HG03457 (cell line): ENCODE results near the gene HINT2.

Source experiments
- ATAC-seq: cut with Tn5 transposase; IDR thresholded peaks from one replicate; pipeline ENCODE4 v1.9.1; 2021; ENCODE audit warnings: moderate number of reproducible peaks; ENCODE audit not compliant: unreplicated experiment

The HINT2 gene

DNA sequence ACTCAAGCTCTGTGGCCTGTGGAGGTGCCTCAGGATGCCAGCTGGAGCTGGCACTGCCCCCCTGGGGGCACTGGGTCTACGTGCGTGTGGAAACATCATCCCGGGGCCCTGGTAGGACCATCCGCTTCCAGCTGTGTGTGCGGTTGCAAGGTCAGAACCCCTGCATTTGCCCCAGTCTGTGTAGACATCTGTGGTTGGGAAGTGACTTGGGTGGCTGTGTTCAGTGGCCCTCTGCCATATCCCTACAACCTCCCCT, 26.7 kb upstream of the HINT2 start:
- ATAC-seq = no peak

DNA sequence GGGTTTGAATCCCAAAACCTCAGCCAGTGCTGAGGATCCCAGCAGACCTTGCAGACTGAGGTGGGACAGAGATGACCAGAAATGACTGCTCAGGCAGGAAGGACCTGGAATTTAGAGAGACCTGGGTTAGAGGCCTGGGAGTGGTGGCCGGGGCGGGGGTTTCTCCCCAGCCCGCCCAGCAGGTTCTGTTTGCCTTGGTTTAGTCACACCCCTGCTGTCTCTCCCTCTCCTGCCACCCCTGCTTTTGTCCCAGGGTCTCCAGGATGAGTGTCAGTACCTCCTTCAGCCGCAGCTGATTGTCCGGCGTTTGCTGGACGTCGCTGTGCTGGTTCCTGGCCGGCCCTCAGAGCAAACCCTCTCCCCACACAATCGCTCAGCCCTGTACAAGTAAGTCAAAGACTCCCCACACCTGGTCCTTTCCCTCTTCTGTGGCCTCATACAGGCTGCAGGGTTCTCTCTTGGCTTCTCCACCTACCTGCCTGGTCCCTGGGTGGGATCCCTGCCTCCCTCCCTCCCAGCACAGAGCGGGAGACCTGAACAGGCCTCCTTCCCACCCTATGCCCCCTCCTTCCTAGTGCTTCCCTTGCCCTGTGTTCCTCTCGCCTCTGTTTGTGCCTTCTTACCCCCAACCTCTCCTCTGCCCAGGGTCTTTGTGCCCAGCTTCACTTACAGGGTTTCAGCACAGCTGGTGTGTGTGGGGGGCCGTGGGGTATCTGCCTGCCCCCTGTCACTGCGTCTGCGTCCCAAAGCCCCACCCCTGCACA, 26.2 kb upstream of the HINT2 start:
- no peak for ATAC-seq

DNA sequence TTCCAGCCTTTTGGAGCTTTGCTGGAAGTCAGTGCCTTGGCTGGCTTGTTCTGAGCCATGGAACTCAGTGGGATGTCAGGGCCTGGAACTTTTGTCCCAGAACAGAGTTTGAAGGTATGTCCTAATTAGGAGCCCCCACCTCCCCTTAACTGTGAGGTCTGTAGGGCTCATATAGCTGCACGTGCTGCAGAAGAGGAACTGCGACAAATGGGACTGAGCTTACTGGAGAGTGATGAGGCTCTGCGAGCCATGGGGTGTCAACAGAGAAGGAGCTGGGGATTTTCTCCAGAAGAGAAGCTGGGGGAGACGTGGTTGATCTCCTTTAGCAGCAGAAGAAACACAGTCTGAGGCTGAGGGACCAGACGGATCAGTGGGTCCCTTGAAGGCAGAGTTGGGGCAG, 25.1 kb upstream of the HINT2 start:
- no peak for ATAC-seq

DNA sequence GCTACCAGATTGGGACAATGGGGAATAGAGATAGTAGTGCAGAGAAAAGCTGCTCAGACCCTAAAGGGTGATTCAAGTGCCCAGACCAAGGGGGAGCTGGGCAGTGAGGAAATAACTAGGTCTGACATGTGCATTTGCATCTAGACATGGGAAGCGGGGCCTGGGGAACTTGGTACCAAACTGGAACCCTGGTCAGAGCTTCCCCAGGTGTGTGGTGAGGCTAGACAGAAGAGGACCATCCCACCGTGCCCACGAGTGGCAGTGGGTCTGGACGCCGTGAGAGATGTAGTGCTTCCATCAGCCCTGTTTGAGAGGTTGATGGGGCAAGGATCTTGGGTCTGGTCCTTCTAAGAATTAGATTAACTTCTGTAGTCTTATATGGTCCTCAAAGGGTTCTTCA, 21.8 kb upstream of the HINT2 start:
- no peak for ATAC-seq

DNA sequence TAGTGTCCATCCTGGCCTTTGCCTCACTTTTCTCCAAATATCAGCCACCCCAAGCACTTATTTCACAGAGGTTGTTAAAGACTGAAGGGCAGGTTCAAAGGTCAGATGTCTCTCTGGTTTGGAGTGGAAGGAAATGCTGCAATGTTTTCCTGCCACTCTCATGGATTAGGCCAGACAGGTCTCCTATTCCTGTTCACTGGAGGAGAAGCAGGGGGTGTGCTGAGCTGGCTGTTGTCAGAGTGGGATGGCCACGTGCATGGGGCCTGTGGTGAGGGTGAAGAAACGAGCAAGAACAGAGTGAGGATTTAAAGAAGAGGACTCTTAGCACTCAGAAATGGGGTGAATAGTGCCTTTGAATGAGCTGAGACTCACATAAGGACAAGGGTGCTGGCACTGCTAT, 20.9 kb upstream of the HINT2 start:
- ATAC-seq = no peak

DNA sequence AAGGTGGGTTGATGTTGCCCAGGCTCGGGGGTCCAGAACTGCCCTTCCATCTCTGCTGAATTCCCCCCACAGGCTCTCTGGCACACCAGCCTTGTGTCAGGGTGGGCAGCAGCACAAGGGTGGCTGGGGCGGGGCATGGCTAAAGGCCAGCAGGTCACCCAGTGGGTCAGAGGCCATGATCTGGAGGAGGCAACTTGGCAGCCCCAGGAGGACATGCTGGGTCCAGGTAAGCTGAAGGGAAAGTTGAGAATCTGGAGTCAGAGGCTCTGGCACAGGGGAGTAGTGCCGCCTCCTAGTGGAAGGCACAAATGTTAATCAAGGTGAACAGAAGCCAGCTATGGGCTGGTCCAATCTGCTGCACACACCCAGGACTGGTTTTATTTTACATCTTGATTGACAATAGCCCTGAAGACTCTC, 20.4 kb upstream of the HINT2 start:
- ATAC-seq = no peak

DNA sequence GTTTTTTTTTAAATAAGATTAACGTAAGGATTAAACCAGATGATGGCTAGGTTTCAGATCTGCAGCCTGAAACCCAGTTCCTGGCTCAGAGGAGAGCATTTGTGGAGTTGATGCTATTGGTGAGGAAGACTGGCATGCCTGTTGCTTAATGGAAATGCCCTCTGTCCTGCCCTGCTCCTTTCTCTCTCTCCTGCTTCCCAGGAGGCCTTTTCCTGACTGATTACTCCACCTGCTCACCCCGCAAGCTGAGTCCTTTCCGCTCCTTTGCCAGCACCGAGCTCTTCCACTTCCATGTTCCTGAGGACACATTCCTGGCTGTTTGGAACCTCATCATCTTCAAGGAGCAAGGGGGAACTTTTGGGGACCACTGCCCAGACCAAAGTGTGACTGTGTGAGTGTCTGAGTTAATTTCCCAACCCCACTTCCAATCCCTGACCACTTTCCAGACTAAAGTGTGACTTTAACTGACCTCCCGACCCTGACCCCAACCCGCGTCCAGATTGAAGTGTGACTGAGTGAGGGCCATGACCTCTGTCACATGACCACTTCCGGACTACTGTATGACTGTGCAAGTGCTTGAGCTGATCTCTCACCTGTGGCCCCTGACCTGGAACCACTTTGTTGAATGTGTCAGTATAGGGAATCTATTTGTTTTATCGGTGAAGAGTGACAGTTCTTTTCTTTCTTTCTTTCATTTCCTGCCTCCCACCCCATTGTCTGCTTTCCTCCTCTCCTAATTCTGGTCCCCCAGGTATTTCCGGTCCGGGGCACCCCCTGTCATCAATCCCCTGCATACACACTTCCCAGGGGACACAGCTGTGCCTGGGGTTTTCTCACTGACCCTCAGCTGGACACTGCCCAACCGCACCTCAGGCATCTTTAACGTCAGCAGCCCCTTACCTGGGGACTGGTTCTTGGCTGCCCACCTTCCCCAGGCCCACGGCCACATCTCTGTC, 19.7 kb upstream of the HINT2 start:
- no peak for ATAC-seq

DNA sequence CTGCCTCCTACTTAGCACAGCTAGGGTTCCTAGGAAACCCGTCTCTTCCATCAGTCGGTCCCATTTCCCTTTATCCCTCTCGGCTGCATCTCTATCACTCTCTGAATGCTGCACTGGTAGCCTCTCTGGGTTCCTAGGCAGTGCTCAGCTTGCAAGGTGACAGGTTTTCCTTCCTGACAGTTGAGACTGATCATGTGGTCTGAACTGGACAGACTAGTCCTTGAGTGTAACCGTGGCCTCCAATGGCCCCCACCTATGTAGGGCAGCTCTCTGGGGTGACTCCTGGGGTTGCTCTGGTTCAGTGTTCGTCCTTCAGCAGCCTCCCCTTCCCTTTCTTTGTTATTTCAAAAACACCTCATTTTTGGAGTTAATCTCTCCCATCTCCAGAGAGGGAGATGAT, 18.0 kb upstream of the HINT2 start:
- no peak for ATAC-seq

DNA sequence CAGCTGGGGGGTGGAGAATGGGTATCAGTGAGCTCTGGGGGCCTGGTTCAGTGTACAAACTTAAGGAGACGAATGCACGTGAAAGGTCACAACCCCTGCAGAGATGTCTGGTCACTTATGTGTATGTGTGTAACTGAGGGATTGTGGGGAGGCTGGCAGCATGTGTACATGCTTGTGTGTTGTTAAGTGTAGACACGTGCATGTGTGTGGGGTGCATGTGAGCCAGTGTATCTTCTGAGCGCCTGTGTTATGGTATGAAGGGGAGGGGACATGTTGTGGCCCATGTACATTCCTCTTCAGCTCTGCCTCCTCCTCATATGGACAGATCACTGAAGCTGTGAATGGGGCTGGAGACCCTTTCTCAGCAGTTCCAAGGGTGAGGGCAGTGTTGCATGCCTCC, 16.2 kb upstream of the HINT2 start:
- no peak for ATAC-seq

DNA sequence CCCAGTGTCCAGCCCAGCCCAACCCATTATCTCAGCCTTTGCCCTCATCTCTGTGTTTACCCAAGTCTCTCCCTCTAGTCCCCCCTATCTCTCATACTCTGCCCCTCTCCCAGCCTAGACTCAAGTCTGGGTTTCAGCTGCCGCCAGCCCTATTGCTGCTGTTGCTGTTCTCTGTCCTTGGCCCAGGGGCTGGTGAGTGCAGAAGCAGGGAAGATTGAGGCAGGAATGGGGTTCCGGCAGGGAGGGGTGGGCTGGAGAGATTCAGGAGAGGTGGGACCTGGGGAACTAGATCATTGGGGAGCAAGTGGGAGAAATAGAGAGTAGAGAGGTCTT, 14.9 kb upstream of the HINT2 start:
- ATAC-seq = no peak

DNA sequence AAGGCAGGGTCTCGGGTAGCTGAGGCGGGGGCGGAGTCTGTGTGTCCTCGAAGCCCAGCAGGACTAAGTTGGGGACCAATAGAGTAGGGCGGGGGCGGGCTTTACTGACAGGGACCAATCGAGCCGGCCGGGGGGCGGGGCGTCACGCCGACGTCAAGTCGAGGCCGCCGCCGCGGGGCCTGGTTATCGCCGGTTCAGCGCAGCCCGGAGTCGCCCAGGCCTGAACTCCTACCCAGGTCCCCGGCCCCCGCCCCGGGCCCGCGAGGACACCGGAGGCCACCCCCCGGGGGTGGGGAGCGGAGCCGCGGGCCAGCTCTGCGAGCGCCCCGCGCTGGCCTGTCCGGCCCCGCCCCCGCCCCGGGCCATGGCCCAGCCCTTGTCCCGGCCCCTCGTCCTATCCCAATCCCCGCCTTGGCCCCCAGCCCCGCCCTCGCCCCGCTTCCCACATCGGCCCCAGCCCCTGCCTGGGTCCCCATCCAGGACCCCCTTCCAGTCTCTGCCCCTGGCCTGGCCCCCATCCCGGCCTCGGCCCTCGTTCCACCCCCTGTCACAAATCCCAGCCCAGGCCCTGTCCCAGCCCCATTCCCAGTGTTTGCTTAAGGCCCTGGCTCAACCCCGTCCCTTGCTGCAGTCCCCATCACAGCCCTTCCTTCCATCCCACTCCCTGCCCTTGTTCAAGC, 14.4 kb upstream of the HINT2 start, which contains the start of gene TMEM8B:
TSS of gene TMEM8B (plus strand) at position 145 of the 680 bp plus-strand sequence. CDS start at position 365, 220 bp downstream.
- ATAC-seq = peak; percentile 53

DNA sequence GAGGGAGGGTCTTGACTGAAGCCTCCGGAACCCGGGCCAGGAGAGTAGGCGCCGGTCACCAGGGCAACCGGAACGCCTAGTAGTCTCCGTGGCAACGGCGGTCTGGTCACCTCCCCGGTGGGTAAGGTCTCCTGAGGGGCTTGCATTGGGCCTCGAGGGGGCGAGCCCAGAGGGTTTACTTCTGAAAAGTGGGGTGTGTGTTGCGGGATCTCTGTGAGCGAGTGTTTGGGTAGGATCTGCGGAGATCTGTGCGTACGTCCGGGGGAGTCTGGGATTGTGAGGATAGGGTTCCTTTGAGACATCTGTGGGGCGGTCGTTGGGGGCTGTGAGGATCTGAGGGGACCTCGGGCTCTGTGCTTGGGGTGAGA, 13.9 kb upstream of the HINT2 start, which contains the start of gene FAM221B:
TSS of gene FAM221B (minus strand) at position 17 of the 368 bp plus-strand sequence. CDS start 2,571 bp downstream, outside the sequence.
- no peak for ATAC-seq

DNA sequence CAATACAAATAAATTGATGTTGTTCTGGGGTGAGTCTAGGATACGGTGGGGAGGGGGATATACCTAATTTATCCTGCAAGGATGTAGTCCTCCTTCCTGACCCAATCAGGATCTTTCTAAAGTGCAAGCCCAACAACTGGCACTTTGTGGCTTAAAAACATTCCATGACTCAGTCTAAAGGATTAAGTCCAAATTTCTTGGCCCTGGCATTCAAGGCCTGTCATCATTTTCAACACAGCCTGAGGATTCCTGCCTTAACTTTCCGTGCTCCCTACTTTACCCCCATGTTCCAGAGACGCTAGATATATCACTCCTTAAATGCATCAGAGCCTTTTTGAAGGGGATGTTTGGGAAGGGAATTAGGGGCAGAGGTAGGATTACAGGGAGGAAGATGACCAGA, 12.6 kb upstream of the HINT2 start:
- no peak for ATAC-seq

DNA sequence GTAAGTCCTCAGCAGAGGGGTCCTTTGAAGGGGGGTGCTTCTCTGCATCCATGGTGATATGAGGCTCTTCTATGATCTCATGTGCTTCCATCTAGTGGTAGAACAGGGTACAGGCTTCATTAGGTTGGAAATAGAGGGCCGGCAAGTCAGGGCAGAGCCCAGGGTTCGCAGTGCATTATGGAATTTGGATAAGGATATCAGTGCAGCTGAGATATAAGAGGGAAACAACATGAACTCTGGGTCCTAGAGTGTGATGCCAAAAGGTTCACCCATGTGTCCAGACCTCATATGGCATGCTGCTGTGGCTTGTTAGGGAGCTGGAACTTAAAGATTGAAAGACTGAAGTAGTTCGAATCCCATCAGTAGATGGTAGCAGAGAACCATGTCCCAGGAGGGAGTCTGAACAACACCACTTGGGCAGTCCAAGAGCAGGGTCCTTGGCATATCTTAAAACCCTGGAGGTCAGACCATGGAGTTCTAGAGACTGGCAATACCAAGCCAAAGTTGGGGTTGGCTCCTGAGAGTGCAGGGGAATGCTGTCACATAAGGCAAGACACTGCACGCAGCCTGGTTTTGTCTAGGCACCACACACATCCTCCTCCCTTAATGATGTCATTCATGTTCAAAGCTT, 11.3 kb upstream of the HINT2 start:
- no peak for ATAC-seq

DNA sequence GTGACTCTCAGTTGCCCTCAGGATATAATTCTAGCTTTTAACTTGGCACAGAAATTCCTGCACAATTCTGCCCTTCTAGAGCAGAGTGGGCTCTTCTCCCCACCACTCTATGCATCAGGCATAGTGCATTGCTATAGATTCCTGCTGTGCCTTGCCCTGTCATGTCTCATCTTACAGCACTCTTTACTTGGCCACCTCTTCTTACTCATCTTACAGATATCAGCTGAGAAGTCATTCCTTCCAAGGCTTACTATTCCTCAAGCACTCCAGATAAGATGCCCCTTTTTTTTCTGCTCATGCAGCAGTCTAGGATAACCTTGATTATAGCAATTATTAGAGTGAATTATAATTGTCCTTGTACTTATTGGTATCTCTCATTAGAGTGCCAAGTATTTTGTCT, 8.1 kb upstream of the HINT2 start:
- ATAC-seq = no peak

DNA sequence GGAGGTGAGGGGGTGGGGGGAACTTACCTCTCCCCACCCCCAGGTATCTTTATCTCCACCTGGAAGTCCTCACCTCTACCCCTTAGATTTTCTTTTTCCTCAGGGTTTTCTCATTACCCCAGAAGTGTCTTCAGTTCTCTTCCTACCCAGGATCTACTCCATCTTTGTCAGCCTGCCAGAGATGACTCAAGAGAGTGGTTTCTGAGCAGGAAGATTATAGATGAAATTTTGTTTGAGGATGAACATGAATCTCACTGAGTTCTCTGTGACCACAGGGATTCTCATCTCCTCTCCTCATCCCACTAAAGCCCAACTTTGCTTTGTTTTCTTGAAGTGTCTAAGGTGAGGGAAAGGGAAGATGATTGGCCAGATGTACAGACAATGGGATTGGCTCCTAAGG, 5.2 kb upstream of the HINT2 start:
- ATAC-seq = no peak

DNA sequence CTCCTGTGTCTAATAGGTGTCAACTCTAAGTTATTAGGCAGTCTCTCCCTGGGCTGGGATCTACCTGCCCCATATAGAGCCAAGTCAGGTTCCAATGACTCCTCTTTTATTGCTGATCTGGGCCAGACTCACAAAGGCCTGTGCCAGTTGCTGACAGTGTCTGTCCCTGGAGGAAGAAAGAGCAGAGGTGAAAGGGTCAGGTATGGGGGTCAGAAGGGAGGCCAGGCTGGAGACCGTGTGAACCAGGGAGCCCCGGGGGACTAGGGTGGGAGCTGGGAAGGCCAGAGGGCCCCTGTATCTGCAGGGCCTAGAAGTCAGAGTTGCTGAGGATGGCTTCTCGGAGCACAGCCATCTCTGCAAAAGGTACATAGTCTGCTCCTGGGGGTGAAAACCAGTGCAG, 3.5 kb upstream of the HINT2 start:
- ATAC-seq = no peak

DNA sequence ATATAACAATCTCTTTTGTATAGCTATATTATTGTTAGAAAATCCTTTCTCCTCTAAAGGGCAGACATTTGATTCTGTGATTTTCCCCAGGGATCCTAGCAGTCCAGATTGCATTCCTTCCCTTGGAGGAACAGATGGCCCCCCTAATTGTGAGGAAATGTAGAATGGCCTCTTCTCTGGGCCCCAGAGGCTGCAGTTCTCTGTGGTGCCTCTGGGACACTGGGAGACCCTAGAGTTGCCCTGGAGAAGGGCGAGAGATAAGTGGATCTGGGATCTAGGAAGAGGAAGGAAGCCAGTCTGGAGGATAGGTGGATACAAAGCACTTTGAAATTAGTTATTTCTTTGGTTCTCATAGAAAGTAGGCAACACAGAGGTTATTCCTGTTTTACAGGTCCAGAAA, 1.9 kb upstream of the HINT2 start:
- ATAC-seq = no peak

DNA sequence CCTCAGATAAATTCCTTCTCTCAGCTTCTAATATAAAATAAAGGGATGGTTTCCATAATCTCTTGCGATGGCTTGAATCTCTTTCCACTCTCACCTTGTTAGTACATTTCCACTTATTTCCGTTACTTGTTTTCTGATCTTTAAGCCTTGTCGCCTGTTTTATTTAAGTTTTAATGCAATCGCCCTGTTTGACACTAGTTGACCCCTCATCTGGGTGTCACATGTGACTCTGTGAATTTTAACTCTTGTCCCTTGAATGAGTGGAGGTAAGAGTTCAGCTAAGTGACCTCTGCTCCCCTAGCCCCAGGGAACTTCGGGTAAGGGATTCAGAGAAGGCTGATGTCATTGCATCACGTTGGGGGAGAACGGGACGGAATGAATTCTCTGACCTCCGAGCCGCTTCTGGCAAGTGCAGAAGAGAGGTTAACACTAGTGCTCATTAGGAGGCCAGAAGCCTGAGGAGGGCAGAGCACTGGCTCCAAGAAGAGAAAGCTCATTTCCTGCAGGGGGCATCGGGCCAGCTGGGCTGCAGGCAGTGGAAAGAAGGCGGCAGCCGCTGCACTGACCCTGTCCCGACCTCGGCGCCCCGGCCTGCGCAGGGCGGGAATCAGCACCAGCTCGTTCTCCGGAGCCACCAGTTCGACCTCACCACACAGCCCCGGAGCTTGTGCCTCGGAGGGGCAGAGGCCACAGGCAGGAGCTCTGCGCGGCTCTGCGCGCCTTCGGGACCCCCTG, 569 bp downstream of the HINT2 start:
- peak; percentile 19 for ATAC-seq

DNA sequence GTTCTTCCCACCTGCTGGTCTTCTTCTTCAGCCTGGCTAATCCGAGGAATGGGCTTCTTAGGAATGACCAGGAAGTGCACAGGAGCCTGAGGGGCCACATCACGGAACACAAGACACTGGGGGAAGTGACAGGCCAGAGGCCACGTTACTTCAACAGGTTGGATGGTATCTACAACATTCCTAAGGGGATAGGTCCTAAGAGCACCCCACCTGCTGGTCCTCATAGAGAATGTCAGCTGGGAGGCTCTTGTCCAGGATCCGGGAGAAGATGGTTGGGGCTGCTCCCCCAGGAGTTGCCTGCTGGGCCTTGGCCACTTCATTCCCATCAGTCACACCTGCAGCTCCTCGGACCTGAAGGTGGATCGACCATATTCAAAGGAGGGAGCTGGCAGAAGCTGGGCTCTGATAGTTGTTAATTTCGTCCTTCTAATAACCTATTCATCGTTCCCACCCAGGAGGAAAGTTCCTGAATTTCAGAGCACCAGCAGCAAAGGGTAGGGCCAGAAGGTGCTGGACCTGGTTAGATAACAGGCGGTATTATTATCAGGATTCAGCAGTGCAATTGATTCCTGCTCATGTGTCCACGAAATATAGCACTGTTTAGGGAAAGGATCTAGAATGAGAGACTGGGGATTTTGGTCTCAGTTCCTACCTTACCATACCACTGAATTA, 1.3 kb downstream of the HINT2 start:
- ATAC-seq = no peak
